ENCODE data around the gene RABGEF1.
"Not testable (repeated sequence)": the region's sequence is repeated elsewhere in the genome, so short reads cannot be mapped to it uniquely, and the experiment has no call there.

RABGEF1 gene

DNA sequence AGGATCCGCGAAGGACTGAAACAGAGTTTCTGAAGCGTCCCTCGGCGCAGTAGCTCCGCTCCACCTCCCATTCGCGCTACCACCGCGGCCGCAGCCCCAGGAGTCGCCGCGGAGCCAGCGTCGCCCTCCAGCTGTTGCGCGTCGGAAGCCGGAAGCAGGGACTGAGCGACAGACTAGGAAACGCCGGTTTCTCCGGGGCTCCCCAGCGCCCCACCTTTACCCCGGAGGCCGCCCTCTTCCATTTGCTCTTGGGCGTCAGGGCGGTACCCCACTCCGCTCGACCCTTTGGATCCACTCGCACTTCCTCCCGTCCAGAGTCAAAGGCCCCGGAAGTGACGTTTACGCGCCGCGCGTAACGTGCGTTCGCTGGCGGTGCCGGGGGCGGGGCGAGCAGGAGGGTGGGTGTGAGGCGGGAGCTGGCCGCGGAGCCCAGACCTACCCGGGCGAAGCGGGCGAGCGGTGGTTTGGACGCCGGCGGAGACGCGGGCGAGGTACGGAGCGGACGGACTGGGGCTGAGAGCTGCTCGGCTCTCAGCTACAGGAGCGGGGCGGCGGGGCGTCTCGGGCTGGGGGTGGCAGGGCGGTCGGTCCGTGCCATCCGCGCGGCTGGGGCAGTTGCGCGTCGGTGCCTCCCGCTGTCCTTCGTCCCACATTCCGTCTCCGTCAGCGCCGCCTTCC is at the start of gene RABGEF1:
Gene RABGEF1, plus strand, starts transcription at position 432 of the 678 bp plus-strand sequence. CDS start 31,167 bp downstream, outside the sequence.
- FAIRE-seq, result no peak

DNA sequence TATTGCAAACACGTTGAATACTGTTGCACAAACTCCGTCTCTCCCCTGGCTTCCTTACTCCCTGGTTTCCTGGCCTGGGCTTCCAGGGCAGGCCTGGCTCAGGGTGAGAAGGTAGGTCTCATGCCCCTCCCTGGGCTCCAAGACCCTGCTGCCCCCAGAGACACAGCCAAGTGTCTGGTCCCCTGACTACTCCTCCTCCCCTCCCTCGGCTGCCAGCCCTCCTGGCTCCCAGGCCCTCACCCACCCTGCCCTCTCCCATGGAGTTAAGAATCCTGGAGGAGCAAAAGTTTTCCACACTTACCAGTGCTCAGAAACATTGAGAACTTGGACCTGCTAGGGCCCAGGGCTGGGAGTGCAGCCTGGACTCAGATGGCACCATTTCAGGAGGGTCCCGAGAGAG is 47.2 kb upstream of the RABGEF1 start:
- no peak for FAIRE-seq

DNA sequence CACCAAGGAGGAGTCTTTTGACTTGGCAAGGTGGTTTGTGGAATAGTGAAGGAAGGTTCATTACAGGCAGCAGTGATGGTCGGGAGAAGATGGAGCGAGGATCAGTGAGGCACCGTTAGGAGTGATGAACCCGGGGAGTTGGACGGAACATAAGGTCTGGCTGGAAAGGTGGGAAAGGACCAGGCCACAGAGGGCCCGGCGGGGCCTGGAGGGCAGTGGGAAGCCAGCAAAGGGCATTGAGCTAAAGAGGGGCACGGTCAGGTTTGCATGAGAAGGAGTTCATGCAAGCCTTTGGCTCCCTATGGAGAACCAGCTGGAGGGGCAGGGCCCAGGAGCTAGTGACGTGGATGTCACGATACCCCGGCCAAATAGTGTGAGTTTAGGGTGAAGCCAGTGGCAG is 46.2 kb upstream of the RABGEF1 start:
- FAIRE-seq, result no peak

DNA sequence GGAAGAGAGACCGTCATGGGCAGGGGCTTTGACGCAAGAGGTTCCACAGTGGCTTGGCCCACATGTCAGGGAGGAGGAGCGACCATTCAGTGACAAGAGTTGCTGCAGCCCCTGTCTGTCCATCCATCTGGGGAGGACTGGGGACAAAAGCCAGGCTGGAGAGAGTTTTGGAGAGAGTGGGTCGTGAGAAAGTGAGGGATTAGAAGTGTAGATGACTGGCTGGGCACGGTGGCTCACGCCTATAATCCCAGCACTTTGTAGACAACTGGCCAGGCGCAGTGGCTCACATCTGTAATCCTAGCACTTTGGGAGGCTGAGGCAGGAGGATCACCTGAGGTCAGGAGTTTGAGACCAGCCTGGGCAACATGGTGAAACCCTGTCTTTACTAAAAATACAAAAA is 45.1 kb upstream of the RABGEF1 start:
- FAIRE-seq, result not testable (repeated sequence)

DNA sequence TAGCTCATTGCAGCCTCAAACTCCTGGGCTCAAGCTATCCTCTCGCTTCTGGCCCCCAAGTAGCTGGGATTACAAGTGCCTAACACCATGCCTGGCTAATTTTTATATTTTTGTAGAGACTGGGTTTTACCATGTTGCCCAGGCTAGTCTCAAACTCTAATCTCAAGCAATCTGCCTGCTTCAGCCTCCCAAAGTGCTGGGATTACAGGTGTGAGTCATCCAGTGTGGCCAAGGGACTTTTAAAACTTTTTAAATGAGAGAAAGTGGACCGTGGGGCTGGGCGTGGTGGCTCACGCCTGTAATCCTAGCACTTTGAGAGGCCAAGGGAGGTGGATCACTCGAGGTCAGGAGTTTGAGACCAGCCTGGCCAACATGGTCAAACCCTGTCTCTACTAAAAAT is 44.4 kb upstream of the RABGEF1 start:
- not testable (repeated sequence) for FAIRE-seq

DNA sequence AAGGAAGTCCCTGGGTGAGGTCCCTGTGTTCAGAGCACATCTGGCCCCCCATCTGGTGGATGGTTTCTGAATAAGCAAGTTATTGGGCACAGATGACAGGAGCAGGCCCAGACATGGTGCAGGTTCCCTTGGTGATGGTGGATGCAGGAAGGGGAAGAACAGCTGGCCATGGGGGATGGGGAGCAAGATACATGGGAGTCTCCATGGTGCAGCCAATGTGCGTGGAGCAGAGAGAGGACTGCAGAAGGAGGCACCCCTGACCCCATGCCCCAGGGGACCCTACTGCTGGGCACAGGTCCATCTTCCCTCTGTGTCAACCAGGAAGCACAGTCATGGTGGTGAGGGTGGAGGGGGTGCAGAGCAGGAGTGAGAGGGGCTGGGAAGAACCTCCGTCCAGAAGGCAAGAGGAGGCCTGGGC is 43.8 kb upstream of the RABGEF1 start:
- no peak for FAIRE-seq

DNA sequence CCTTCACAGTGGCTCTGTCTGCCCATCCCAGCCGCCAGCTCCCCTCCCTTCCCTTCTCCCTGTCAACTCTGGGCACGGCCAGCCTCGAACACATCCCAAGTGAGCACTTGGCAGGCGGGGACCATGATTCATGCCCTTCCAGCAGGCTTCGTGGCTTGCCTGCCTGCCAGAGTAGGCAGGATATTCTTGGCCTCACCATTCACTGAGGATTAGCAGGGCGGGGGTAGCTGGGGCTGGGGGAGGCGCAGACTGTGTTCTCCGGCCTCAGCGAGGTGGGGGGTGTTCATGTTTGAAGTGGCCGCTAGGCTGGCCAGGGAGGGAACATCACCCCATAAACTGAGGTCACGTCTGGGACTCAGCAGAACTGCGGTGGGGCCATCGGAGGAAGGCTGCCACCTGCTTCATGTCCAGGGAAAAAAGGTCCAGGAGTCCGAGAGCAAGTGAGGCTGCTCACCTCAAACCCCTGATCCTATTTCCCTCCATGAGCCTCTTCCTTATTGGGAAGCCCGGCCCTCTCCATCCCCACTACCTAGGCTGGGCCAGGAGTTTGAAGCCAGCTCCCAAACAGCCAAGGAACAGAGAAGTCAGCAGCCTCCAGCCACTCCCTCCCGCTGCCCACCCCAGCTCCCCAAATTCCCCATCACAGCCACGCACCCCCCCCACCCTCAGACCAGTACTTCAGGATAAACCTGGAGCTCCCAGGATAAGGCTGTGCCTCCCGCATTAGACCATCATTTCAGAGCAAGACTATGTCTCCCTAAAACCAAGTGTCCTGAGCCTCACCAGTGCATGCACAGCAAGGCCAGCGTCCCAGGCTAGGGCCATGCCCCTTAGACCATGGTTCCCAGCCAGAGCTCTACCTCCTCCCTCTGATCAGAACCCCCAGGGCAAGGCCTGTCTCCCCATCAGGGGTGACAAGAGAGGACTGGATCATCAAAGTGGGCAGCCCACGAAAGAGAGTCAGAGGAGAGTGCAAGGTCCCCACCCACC is 42.8 kb upstream of the RABGEF1 start:
- FAIRE-seq, result no peak

DNA sequence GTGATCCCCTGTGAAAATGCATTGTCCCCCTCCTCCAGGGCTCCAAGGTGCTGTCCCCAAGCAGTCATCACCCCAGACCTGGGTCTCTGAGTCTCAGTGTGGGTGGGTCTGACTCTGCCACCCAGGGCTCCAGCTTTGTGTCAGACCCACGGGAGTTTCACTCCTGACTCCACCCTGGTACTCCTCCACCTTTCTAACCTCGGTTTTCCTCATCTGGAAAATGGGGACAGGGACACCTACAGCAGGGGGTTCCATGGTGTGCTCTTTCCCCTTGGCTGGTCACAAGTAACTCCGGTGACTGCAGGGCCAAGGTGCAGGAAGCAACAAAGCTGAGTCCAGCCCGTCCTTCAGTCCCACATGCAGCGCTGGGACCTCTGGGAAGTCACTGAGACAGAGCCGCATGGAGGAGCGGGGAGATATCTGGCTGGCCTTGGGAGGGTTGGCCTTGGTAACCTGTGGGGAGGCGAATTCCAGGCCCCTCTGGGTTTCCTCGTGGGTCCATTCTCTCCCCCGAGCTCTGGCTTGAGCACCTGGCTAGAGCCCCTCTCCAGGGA is 41.8 kb upstream of the RABGEF1 start:
- no peak for FAIRE-seq

DNA sequence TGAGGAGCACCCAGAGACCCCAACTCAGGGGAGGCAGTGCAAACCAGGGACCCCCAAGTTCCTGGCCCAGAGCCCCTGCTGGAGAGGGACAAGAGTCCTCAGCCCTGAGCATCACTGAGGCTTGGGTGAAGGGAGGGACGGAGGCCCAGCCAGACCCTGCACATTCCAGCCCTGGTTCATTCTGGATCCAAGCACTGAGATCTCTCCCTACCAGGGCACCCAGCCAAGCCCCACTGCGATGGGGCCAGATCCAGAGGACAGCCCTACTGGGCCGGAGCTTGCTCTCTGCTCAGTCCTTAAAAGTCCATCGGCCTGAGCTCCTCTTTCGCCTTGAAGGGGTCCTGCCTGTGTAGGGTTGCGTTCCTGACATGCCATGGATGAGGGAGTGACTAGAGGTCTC is 40.5 kb upstream of the RABGEF1 start:
- no peak for FAIRE-seq

DNA sequence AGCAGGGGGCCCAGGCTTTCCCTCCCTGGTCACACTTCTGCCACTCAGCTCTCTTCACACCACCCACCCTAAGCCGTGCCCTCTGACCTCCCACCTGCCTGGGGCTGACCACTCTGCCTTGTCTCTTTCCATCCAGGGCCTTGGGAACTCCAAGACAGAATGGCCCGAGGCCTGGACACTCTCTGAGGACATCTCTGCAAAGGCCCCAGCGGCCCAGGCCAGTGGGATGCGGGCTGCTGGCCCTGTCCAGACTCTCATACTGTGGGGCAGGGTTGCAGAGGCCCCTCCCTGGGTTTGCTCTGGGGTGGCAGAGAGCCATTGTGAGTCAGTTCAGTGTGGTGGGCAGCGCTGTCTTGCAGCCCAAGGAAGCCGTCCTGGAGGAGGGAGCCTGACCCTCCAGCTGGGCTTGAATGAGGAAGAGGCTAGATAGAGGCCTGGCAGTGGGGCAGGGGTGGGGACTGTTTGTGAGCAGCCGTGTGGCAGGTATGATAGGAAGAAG is 39.9 kb upstream of the RABGEF1 start:
- FAIRE-seq, result no peak

DNA sequence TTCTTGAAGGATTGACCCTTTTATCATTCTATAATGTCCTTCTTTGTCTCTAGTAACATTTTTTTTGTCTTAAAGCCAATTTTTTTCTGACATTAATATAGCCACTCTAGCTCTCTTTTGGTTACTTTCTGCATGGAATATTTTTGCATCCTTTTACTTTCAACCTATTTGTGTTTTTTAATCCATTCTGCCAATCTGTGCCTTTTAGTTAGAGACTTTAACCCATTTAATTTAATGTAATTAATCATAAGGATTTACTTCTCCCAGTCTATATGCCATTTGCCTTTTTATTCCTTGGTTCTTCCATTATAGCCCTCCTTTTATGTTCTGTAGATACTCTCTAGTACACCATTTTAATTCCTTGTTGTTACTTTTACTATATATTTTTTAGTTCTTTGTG is 32.7 kb upstream of the RABGEF1 start:
- FAIRE-seq, result no peak

DNA sequence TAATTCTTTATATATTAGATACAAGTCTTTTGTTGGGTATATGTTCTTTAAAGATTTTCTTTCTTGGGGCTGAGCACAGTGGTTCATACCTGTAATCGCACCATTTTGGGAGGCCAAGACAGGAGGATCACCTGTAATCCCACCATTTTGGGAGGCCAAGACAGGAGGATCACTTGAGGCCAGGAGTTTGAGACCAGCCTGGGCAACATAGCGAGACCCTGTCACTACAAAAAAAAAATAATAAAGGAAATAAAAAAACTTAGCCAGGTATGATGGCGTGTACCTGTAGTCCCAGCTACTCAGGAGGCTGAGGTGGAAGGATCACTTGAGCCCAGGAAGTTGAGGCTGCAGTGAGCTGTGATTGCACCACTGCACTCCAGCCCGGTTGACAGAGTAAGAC is 29.8 kb upstream of the RABGEF1 start:
- FAIRE-seq, result not testable (repeated sequence)

DNA sequence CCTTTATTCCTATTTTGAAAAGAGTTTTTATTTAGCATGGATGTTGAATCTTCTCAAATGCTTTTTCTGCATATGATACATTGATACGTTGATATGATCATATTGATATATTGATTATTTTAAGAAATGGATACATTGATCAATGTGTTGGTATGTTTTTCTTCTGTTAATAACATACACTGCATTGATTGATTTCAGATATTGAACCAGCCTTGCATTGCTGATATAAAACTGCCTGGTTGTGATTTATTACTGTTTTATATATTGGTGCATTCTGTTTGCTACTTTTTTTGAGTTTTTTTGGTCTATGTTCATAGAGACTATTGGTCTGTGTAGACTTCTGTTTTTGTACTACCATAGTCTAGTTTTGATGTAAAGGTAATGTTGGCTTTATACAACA is 26.8 kb upstream of the RABGEF1 start:
- FAIRE-seq, result no peak

DNA sequence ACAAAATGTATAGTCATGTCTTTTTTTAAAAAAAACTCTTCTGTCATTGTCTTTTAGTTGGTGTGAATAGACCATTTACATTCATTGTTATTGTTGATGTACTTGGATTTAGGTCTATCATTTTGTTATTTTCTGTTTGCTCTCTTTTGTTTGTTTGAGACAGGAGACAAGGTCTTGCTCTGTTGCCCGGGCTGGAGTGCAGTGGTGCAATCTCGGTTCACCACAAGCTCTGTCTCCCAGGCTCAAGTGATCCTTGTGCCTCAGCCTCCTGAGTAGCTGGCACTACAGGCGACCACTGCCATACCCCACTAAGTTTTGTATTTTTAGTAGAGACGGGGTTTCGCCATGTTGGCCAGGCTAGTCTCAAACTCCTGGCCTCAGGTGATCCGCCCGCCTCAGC is 23.9 kb upstream of the RABGEF1 start:
- FAIRE-seq, result not testable (repeated sequence)

DNA sequence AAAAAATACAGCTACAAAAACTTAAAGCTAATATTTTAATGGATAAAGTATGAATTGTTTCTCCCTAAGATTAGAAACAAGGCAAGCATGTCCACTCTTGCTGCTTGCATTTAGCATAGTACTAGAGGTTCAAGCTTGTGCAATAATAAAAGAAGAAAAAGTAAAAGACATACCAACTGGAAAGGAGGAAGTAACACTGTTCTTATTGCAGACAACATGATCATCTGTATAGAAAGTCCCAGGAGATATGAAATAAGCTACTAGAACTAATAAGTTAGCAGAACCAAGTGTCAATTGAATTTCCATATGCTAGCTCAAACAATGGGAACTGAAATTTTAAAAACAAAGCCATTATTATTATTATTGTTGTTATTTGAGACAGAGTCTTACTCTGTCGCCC is 20.0 kb upstream of the RABGEF1 start:
- no peak for FAIRE-seq

DNA sequence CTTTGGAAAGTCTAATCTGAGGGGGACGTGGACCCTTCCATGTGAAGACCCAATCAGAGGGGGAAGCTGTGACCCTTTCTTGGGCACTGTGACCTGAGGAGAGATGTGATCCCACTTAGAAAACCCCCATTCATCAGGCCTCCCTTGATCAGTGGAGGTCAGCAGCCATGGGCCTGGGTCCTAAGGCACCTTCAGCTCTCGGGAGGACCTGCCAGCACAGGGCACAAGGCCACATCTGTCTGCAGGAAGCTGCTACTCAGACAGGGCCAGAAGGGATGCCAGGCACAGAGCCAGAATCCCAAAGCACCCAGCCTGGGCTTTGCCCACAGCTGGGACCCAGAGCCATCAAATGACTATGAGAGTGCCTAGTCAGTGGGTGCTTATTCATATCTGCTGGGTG is 14.7 kb upstream of the RABGEF1 start:
- FAIRE-seq, result no peak

DNA sequence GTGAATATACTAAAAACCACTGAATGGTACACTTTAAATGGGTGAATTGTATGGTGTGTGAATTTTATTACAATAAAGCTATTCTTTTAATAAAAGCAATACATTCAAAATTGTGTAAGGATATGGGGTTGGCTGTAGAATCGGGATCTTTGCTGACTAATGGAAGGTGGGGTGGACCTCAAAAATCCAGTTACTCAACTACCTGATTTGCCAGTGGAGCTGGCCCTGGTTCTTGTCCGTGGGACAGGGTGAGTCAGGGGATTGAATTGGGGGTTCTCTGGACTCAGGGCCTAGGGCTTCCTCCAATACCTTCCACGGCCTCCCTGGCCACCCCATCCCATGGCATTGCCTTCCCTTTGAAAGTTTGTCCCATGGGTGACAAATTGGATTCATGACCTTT is 13.5 kb upstream of the RABGEF1 start:
- no peak for FAIRE-seq

DNA sequence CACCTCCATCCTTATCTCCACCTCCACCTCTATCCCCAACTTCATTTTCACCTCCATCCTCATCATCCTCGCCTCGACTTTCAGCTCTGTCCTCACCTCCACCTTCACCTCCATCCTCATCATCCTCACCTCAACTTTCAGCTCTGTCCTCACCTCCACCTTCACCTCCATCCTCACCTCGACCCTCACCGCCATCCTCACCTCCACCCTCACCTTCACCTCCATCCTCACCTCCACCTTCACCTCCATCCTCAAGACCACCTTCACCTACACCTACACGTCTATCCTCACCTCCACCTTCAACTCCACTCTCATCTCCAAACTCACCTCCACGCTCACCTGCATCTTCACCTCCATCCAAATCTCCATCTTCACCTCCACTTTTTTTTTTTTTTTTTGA is 12.0 kb upstream of the RABGEF1 start:
- no peak for FAIRE-seq

DNA sequence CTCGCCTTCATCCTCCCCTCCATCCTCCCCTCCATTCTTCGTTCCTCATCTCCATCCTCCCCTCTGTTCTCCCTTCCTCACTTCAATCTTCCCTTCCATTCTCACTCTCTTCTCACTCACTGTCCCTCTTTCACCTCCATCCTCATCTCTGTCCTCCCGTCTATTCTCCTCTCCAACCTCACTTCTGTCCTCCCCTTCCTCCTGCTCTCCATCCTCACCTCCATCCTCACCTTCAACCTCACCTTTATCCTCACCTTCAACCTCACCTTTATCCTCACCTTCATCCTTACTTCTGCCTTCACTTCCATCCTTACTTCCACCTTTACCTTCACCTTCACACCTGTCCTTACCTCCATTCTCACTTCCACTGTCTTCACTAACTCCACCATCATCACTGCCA is 11.3 kb upstream of the RABGEF1 start:
- FAIRE-seq, result no peak

DNA sequence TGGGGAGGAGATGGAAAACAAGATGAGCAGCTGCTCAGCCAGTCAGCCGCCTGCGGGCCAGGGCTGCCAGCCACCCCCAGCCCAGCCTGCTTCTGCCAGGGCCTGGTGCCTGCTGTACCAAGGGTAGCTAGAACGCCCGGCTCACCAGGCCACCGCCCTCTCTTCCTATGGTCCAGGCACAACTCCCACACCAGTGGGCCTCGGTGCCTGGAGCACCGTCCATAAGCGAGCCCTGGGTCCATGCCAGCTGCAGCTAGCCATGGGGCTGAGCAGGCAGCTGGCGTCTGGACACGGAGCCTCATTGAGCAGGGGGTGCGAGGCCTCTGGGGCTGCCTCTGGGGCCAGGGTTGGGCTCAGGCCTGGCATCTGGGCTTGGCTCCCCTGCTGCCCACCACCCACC is 8.5 kb upstream of the RABGEF1 start:
- no peak for FAIRE-seq

DNA sequence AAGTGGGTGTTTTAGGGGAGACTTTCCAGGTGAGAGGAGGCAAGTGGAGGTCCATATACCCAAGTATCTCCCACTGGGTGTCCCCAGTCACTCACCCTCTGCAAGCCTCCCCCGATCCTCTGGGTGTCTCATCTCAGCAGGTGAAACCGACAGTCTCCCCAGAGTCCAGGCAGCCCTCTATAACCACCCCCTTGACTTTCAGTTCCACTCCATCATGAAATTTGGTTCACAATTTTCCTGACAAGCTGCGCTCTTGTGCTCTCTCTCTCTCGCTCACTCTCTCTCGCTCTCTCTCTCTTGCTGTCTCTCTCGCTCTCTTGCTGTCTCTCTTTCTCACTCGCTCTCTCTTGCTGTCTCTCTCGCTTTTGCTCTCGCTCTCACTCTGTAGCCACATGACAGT is 8.1 kb upstream of the RABGEF1 start:
- no peak for FAIRE-seq

DNA sequence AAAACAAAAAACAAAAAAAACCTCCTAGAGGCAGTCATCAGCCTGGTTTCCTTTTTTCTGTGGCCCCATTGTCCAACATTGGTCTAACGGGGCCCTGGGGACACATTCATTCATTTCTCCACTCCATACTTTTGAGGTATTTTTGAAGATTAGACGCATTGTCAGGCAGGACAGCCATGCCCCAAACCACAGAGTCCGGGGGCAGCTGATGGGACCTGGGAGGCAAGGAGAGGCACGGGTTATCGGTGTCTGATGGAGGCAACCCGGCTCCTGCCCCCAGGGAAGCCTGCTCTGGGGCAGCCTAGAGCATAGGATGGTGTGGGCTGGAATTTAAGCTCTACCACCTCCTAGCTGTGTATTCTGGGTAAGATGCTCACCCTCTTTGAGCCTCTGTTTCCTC is 6.5 kb upstream of the RABGEF1 start:
- FAIRE-seq, result no peak

DNA sequence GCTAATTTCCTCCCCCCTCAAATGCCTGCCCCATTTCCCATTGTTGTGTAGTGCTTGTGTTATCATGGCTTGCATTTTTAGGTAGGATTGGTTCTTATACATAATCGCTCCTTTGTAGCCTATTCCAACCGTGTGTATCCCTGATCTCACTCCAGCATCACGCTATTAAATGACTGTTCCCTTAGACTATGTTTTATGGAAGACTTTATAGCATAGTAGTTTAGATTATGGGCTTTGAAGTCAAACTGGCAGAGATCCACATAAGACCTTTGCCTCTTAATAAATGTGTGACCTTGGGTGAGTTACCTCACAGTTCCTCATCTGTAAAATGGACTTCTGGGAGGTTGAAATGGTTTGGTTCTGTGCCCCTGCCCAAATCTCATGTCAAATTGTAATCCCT is 5.4 kb upstream of the RABGEF1 start:
- no peak for FAIRE-seq

DNA sequence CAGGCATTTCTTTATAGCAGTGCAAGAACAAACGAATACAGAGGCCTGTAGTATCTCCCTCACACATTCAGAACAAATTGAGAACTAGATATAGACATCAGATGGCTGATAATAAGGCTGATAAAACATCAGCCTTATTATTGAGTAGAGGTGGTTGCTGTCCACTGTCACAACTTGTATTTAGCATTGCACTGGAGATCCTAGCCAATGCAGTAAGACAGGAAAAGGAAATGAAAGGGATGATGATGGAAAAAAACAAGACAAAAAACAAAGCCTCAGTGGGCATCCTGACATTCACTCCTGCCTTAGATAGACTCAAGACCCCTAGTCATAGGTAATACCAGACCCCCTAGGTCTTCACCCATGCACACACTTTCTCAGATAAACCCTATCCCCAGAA is 4.7 kb upstream of the RABGEF1 start:
- FAIRE-seq, result no peak
